IMR-90 (cell line): ENCODE results near the gene ATP1B1. TPM values are rescaled to one million over a fixed set of nuclear protein-coding genes. Genes with fewer than 3 reads are reported as not detected.

Experiments used
- ATAC-seq: fragments of 200-7000 bp; cut with Tn5 transposase; 2 replicates; pipeline ENCODE4 v1.9.1; 2020; ENCODE audit warnings: low read depth, mild to moderate bottlenecking, moderate library complexity
- BruUV-seq: library from RNA; stranded (reverse); fragments of 400-500 nt; replicated peaks from 2 replicates; lab custom pipeline; 2021; lab: Mats Ljungman, UMichigan
- CTCF ChIA-PET: fragments of 300-600 bp; formaldehyde crosslinking; extraction: SDS; loops from one replicate; lab custom pipeline; 2021; ENCODE audit warnings: antibody characterized with exemption; lab: Yijun Ruan, JAX
- POLR2A ChIA-PET: fragments of 300-600 bp; sonication (Branson Sonifier 250); formaldehyde crosslinking; loops from one replicate; lab custom pipeline; 2022; ENCODE audit warnings: antibody characterized with exemption; ENCODE audit not compliant: unreplicated experiment; lab: Charles Lee
- DNase-seq: peaks from one replicate; pipeline ENCODE4 v3.0.0; 2013
- H2AFZ ChIP-seq: replicated peaks from 2 replicates; pipeline ENCODE3; 2013; ENCODE audit warnings: low read length, mild to moderate bottlenecking; ENCODE audit not compliant: poor library complexity
- H2AK5ac ChIP-seq: 2 replicates; pipeline ENCODE4 v1.6.1; 2013; ENCODE audit warnings: low read depth, low read length, inconsistent platforms
- H2AK9ac ChIP-seq: replicated peaks from 2 replicates; pipeline ENCODE3; 2013; ENCODE audit warnings: mild to moderate bottlenecking, low read depth, low read length, moderate library complexity; ENCODE audit not compliant: poor library complexity
- H2BK120ac ChIP-seq: 2 replicates; pipeline ENCODE4 v1.6.1; 2013; ENCODE audit warnings: low read depth, low read length, inconsistent platforms
- H2BK15ac ChIP-seq: 3 replicates; pipeline ENCODE4 v1.6.1; 2013; ENCODE audit warnings: low read depth, low read length, inconsistent platforms
- H2BK20ac ChIP-seq: 2 replicates; pipeline ENCODE4 v1.6.1; 2013; ENCODE audit warnings: low read depth, mild to moderate bottlenecking, inconsistent platforms, low read length, moderate library complexity
- H2BK5ac ChIP-seq: 2 replicates; pipeline ENCODE4 v1.6.1; 2013; ENCODE audit warnings: mild to moderate bottlenecking, low read depth, low read length, inconsistent platforms; ENCODE audit not compliant: poor library complexity, severe bottlenecking
- H3K14ac ChIP-seq: replicated peaks from 2 replicates; pipeline ENCODE4 v1.6.1; 2013; ENCODE audit warnings: low read depth, low read length, inconsistent platforms
- H3K18ac ChIP-seq: 2 replicates; pipeline ENCODE4 v1.6.1; 2013; ENCODE audit warnings: low read depth, low read length, control low read depth
- H3K23ac ChIP-seq: 2 replicates; pipeline ENCODE4 v1.6.1; 2013; ENCODE audit warnings: low read depth, low read length, inconsistent platforms
- H3K27ac ChIP-seq: 2 replicates; pipeline ENCODE4 v1.5.1; 2013; ENCODE audit warnings: mild to moderate bottlenecking, control low read depth, low read length; ENCODE audit not compliant: insufficient read depth
- H3K27me3 ChIP-seq: 2 replicates; pipeline ENCODE4 v1.6.1; 2013; ENCODE audit warnings: low read length; ENCODE audit not compliant: control insufficient read depth, insufficient read depth
- H3K36me3 ChIP-seq: 2 replicates; pipeline ENCODE4 v1.6.1; 2013; ENCODE audit warnings: low read length, mixed read lengths; ENCODE audit not compliant: control insufficient read depth, insufficient read depth
- H3K4ac ChIP-seq: 2 replicates; pipeline ENCODE4 v1.6.1; 2013; ENCODE audit warnings: low read depth, low read length, inconsistent platforms
- H3K4me1 ChIP-seq: 2 replicates; pipeline ENCODE4 v1.6.1; 2013; ENCODE audit warnings: low read length, mixed read lengths; ENCODE audit not compliant: control insufficient read depth, insufficient read depth
- H3K4me2 ChIP-seq: 2 replicates; pipeline ENCODE4 v1.6.1; 2013; ENCODE audit warnings: low read depth, mild to moderate bottlenecking, control low read depth, low read length, moderate library complexity
- H3K4me3 ChIP-seq: 2 replicates; pipeline ENCODE4 v1.5.1; 2013; ENCODE audit warnings: low read depth, mild to moderate bottlenecking, control low read depth, low read length, moderate library complexity; ENCODE audit not compliant: insufficient read depth
- H3K56ac ChIP-seq: 2 replicates; pipeline ENCODE4 v1.6.1; 2013; ENCODE audit warnings: low read length, inconsistent platforms; ENCODE audit not compliant: insufficient read depth; ENCODE audit errors: extremely low read depth
- H3K79me1 ChIP-seq, 2 experiments: 2 replicates each; pipeline ENCODE4 v1.6.1; 2013; ENCODE audit warnings: low read length in 2 of 2, inconsistent platforms in 1 of 2, low read depth in 1 of 2
- H3K9ac ChIP-seq: 2 replicates; pipeline ENCODE4 v1.6.1; 2013; ENCODE audit warnings: low read depth, low read length, control low read depth
- H3K9me1 ChIP-seq: 2 replicates; pipeline ENCODE4 v1.6.1; 2013; ENCODE audit warnings: low read length, inconsistent platforms; ENCODE audit not compliant: insufficient read depth
- H3K9me3 ChIP-seq: 2 replicates; pipeline ENCODE4 v1.6.1; 2013; ENCODE audit warnings: low read length; ENCODE audit not compliant: control insufficient read depth, insufficient read depth
- H4K20me1 ChIP-seq: 2 replicates; pipeline ENCODE4 v1.6.1; 2013; ENCODE audit warnings: low read length, inconsistent platforms; ENCODE audit not compliant: insufficient read depth
- H4K5ac ChIP-seq: 2 replicates; pipeline ENCODE4 v1.6.1; 2013; ENCODE audit warnings: mild to moderate bottlenecking, low read depth, low read length, control low read depth
- H4K8ac ChIP-seq, 2 experiments: 2 replicates each; pipeline ENCODE4 v1.6.1; 2013; ENCODE audit warnings: low read depth in 2 of 2, low read length in 2 of 2, control low read depth in 1 of 2, inconsistent platforms in 1 of 2
- H4K91ac ChIP-seq: 2 replicates; pipeline ENCODE4 v1.6.1; 2013; ENCODE audit warnings: low read depth, low read length, inconsistent platforms; ENCODE audit not compliant: insufficient read depth
- BHLHE40 ChIP-seq: fragments of 150-350 bp; IDR thresholded peaks from 2 replicates; pipeline ENCODE4 v1.6.1; 2016; ENCODE audit warnings: mild to moderate bottlenecking, low read depth, low read length
- CHD1 ChIP-seq: IDR thresholded peaks from 2 replicates; pipeline ENCODE4 v1.6.1; 2012; ENCODE audit warnings: low read depth, low read length, improper control_type of control experiment
- FOS ChIP-seq: fragments of 150-350 bp; IDR thresholded peaks from 2 replicates; pipeline ENCODE4 v1.6.1; 2016; ENCODE audit warnings: low read depth, low read length
- MAFK ChIP-seq: IDR thresholded peaks from 2 replicates; pipeline ENCODE4 v1.6.1; 2012; ENCODE audit warnings: low read depth, low read length, improper control_type of control experiment
- MAZ ChIP-seq: IDR thresholded peaks from 2 replicates; pipeline ENCODE4 v1.6.1; 2012; ENCODE audit warnings: low read depth, mild to moderate bottlenecking, low read length, improper control_type of control experiment, moderate library complexity, borderline replicate concordance
- NFE2L2 ChIP-seq: fragments of 150-350 bp; IDR thresholded peaks from 2 replicates; pipeline ENCODE4 v1.6.1; 2016; ENCODE audit warnings: low read depth, mild to moderate bottlenecking, low read length
- POLR2A ChIP-seq: IDR thresholded peaks from 2 replicates; pipeline ENCODE4 v1.6.1; 2012; ENCODE audit warnings: mild to moderate bottlenecking, low read depth, low read length
- RAD21 ChIP-seq: IDR thresholded peaks from 2 replicates; pipeline ENCODE4 v1.6.1; 2012; ENCODE audit warnings: low read length, improper control_type of control experiment
- RCOR1 ChIP-seq: IDR thresholded peaks from 2 replicates; pipeline ENCODE4 v1.6.1; 2012; ENCODE audit warnings: mild to moderate bottlenecking, low read length, improper control_type of control experiment; ENCODE audit not compliant: insufficient replicate concordance
- SMC3 ChIP-seq: fragments of 150-350 bp; IDR thresholded peaks from 2 replicates; pipeline ENCODE4 v1.6.1; 2016; ENCODE audit warnings: low read depth, mild to moderate bottlenecking, antibody characterized with exemption, low read length, moderate library complexity
- WGBS, 2 experiments: methylation state at CpG; one replicate each; pipeline versions ENCODE4 v1.1.5 to v1.1.7; 2013; ENCODE audit warnings: missing lambda C conversion rate in 2 of 2; ENCODE audit not compliant: insufficient read length in 1 of 2; ENCODE audit errors: extremely low coverage in 2 of 2; 5-methylcytosine and 5-hydroxymethylcytosine counted together
- dilution Hi-C: fragments of 300-500 bp; cut with HindIII; formaldehyde crosslinking; loops from one replicate; pipeline ENCODE4 v1.14.3; 2018; ENCODE audit warnings: low sequenced_read_pairs; ENCODE audit not compliant: unreplicated experiment
- in situ Hi-C: fragments of 300-500 bp; cut with MboI; formaldehyde crosslinking; loops from 3 replicates; pipeline ENCODE4 v1.14.3; 2019; ENCODE audit warnings: low sequenced_read_pairs, inconsistent platforms, mixed read lengths
- intact Hi-C: fragments of 100-400 bp; cut with micrococcal nuclease; formaldehyde crosslinking; loops from 2 replicates; pipeline ENCODE4 v1.10.0; 2022
- polyA plus RNA-seq, 3 experiments: library from polyadenylated mRNA; depleted of rRNA; stranded (reverse); fragments of >200 nt; gene quantifications; 2 replicates each; pipeline ENCODE4 v1.2.3, GENCODE V29; 2012; ENCODE audit warnings: low replicate concordance in 1 of 3
- total RNA-seq: library from RNA; depleted of rRNA; stranded (reverse); fragments of >200 nt; gene quantifications from 2 replicates; pipeline ENCODE4 v1.2.3, GENCODE V29; 2012
- TF ChIP-seq, protein P1 (sequence below): fragments of 150-350 bp; IDR thresholded peaks from 2 replicates; pipeline ENCODE4 v1.6.1; 2016; ENCODE audit warnings: low read depth, mild to moderate bottlenecking, low read length, moderate library complexity, borderline replicate concordance
- TF ChIP-seq, protein P2 (sequence below): fragments of 150-350 bp; IDR thresholded peaks from 2 replicates; pipeline ENCODE4 v1.6.1; 2017; ENCODE audit warnings: mild to moderate bottlenecking, antibody characterized with exemption, low read length, low read depth
- TF ChIP-seq, protein P3 (sequence below): conservative IDR thresholded peaks from 2 replicates; pipeline ENCODE4 v1.5.1; 2012; ENCODE audit warnings: mild to moderate bottlenecking, low read depth, low read length, improper control_type of control experiment

The ATP1B1 gene
- total and polyA plus RNA-seq, 2 of the 4 experiments (the other 2 are of a cell fraction): 14.5 to 22.1 TPM

DNA sequence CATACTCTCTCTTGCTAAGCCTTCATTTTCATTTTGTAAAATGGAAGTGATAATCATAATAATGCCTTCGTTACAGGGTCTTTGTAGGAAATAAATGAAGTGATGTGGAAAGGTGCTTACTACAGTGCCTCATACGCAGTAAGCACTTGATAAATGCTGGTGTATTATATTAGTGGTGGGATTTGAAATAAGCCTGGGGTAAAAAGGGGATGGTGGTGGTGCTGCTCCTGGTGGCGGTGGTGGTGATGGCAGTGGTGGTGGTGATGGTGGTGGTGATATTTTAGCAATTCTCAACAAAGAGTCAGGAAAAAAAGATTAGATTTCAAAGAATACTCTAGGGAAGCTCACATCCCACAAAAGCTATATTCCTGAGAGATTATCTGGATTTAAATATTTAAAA, 35.5 kb upstream of the ATP1B1 start:
- BruUV-seq: no TSS peak
- POLR2A ChIA-PET: no interaction called here

More for the DNA sequence above, 35.5 kb upstream of the ATP1B1 start:
- Histone ChIP-seq H2AFZ (no peak overlapping the region), H3K23ac (no peak overlapping the region), H3K4ac (no peak overlapping the region), H3K36me3 (no peaks in the 10 kb centered on the region), H3K9me3 (no peaks in the 10 kb centered on the region), H3K14ac (no peak overlapping the region), H2BK15ac (no peak overlapping the region), H2AK5ac (no peak overlapping the region), H3K18ac (no peak overlapping the region), H4K8ac (no peak overlapping the region), H3K27ac (no peak overlapping the region), H3K79me1 (no peaks in the 10 kb centered on the region), H3K9me1 (no peaks in the 10 kb centered on the region), H3K4me3 (no peak overlapping the region), H2AK9ac (no peak overlapping the region), H4K91ac (no peak overlapping the region), H3K27me3 (peaks cover 2% of the 10 kb centered on the region; the same call in 1 of the 2 replicates), H3K56ac (no peak overlapping the region), H2BK5ac (no peak overlapping the region), H2BK120ac (no peak overlapping the region), H4K20me1 (no peaks in the 10 kb centered on the region), H2BK20ac (no peak overlapping the region), H3K4me1 (no peaks in the 10 kb centered on the region), H4K5ac (no peak overlapping the region), H3K4me2 (no peak overlapping the region), H3K9ac (no peak overlapping the region)
- WGBS, 2 experiments: 80% methylated on average over 2 of the region's 3 CpGs; no CpG with 5 or more reads in 1 of the 2 experiments
- CTCF ChIA-PET: no interaction called here
- in situ Hi-C loops (loop anchor here (10.0 kb wide), 1 partner anchor 56 kb away; no protein-coding TSS in a partner anchor), intact Hi-C loops (no loop called here), dilution Hi-C loops (no loop called here)
- ATAC-seq (no peak), DNase-seq (no peak)
- no peak for TF ChIP-seq BHLHE40
- TF ChIP-seq POLR2A: no peak
- no peak for TF ChIP-seq SMC3
- no peak for TF ChIP-seq RAD21
- TF ChIP-seq, protein P1, sequence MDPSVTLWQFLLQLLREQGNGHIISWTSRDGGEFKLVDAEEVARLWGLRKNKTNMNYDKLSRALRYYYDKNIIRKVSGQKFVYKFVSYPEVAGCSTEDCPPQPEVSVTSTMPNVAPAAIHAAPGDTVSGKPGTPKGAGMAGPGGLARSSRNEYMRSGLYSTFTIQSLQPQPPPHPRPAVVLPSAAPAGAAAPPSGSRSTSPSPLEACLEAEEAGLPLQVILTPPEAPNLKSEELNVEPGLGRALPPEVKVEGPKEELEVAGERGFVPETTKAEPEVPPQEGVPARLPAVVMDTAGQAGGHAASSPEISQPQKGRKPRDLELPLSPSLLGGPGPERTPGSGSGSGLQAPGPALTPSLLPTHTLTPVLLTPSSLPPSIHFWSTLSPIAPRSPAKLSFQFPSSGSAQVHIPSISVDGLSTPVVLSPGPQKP: no peak
- no peak for TF ChIP-seq NFE2L2
- TF ChIP-seq MAFK: no peak
- TF ChIP-seq, protein P2, sequence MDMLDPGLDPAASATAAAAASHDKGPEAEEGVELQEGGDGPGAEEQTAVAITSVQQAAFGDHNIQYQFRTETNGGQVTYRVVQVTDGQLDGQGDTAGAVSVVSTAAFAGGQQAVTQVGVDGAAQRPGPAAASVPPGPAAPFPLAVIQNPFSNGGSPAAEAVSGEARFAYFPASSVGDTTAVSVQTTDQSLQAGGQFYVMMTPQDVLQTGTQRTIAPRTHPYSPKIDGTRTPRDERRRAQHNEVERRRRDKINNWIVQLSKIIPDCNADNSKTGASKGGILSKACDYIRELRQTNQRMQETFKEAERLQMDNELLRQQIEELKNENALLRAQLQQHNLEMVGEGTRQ: no peak
- TF ChIP-seq CHD1: no peak
- no peak for TF ChIP-seq FOS
- TF ChIP-seq, protein P3, sequence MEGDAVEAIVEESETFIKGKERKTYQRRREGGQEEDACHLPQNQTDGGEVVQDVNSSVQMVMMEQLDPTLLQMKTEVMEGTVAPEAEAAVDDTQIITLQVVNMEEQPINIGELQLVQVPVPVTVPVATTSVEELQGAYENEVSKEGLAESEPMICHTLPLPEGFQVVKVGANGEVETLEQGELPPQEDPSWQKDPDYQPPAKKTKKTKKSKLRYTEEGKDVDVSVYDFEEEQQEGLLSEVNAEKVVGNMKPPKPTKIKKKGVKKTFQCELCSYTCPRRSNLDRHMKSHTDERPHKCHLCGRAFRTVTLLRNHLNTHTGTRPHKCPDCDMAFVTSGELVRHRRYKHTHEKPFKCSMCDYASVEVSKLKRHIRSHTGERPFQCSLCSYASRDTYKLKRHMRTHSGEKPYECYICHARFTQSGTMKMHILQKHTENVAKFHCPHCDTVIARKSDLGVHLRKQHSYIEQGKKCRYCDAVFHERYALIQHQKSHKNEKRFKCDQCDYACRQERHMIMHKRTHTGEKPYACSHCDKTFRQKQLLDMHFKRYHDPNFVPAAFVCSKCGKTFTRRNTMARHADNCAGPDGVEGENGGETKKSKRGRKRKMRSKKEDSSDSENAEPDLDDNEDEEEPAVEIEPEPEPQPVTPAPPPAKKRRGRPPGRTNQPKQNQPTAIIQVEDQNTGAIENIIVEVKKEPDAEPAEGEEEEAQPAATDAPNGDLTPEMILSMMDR: no peak
- TF ChIP-seq RCOR1: no peak
- TF ChIP-seq MAZ: no peak
